Measurements from ENCODE around the gene JCAD. TPM values are rescaled to one million over a fixed set of nuclear protein-coding genes. Genes with fewer than 3 reads are reported as not detected.

Gene JCAD
- polyA plus RNA-seq, 2 of the 4 experiments (the other 2 are of a cell fraction): 4.4 to 6.4 TPM

- WGBS (ENCODE audit: missing lambda C conversion rate): 46% methylated on average over 5 of the region's 5 CpGs
- Histone ChIP-seq H3K4me3 (no peak overlapping the region), H3K4me1 (no peaks in the 10 kb centered on the region), H3K9me3 (peaks cover 10% of the 10 kb centered on the region; the same call in 2 of the 3 replicates), H3K27ac (no peak overlapping the region), H3K4me2 (no peak overlapping the region)
- DNase-seq (ENCODE audit: low read depth in 1 of 2, low spot score in 1 of 2) (no peak), FAIRE-seq (no peak), ATAC-seq (no peak)
- TF ChIP-seq ESRRA (IDR thresholded peaks at IDR 0.05; ENCODE audit: borderline replicate concordance, low read length) (no peak), MAFK (IDR thresholded peaks at IDR 0.05; ENCODE audit: partially characterized antibody) (peak; percentile 4), HOXB5 (CRISPR knock-in tag; IDR thresholded peaks at IDR 0.05) (no peak), KDM1A (IDR thresholded peaks at IDR 0.05; ENCODE audit: low read depth) (no peak), EHMT2 (IDR thresholded peaks at IDR 0.05; ENCODE audit: low read depth) (no peak), JUNB (IDR thresholded peaks at IDR 0.05) (no peak), ZFP36 (IDR thresholded peaks at IDR 0.05; ENCODE audit: borderline replicate concordance, partially characterized antibody) (no peak), NPAS2 (CRISPR knock-in tag; IDR thresholded peaks at IDR 0.05; ENCODE audit: borderline replicate concordance) (no peak)
- ChIA-PET CTCF (no interaction called here), POLR2A (no interaction called here)
Observed at GRCh38 chr10:29973921-29974320, 85.5 kb downstream of the JCAD start.

- ChIA-PET CTCF (interaction anchor here (1.2 kb wide), 1 partner anchor 28 kb away, joined by 4 read pairs; no protein-coding TSS in a partner anchor), POLR2A (interaction anchor here (0.7 kb wide), 1 partner anchor 288 kb away, joined by 7 read pairs; no protein-coding TSS in a partner anchor)
- 59% methylated on average over 2 of the region's 2 CpGs for WGBS (ENCODE audit: missing lambda C conversion rate)
- Histone ChIP-seq H3K27ac (no peak overlapping the region), H3K4me3 (no peak overlapping the region), H3K4me1 (no peaks in the 10 kb centered on the region), H3K4me2 (no peak overlapping the region), H3K9me3 (peaks cover 10% of the 10 kb centered on the region; the same call in 2 of the 3 replicates)
- TF ChIP-seq HOXB13 (CRISPR knock-in tag; IDR thresholded peaks at IDR 0.05; ENCODE audit: low read depth) (no peak), JUN (IDR thresholded peaks at IDR 0.05) (no peak), ZC3H11A (IDR thresholded peaks at IDR 0.05) (no peak), MYC (IDR thresholded peaks at IDR 0.05; ENCODE audit: borderline replicate concordance, low read length) (no peak), NR3C1 (IDR thresholded peaks at IDR 0.05) (no peak)
- no peak for ATAC-seq
- FAIRE-seq: no peak
- no peak for DNase-seq (ENCODE audit: low read depth in 1 of 2, low spot score in 1 of 2)
Observed at GRCh38 chr10:29970576-29970975, 88.8 kb downstream of the JCAD start.

GRCh38 chr10:29970012-29970396 is 89.4 kb downstream of the JCAD start:
- H3K4me1 ChIP-seq: no peaks in the 10 kb centered on the region
- ATAC-seq (no peak), DNase-seq (ENCODE audit: low read depth in 1 of 2, low spot score in 1 of 2) (no peak), FAIRE-seq (no peak)
- H3K27ac ChIP-seq: no peak overlapping the region
- H3K4me2 ChIP-seq: no peak overlapping the region
- H3K4me3 ChIP-seq: no peak overlapping the region
- peaks cover 10% of the 10 kb centered on the region; the same call in 2 of the 3 replicates for H3K9me3 ChIP-seq
- 66% methylated on average over 4 of the region's 6 CpGs for WGBS (ENCODE audit: missing lambda C conversion rate)
- TF ChIP-seq CTCF (IDR thresholded peaks at IDR 0.05) (no peak), CEBPB (IDR thresholded peaks at IDR 0.05) (no peak), JUN (IDR thresholded peaks at IDR 0.05) (no peak), RFX5 (IDR thresholded peaks at IDR 0.05) (no peak), USF2 (IDR thresholded peaks at IDR 0.05) (no peak), RAD21 (conservative IDR thresholded peaks at IDR 0.05 in 1 of 2, IDR thresholded peaks at IDR 0.05 in 1 of 2) (no peak), CBX2 (IDR thresholded peaks at IDR 0.05; ENCODE audit: borderline replicate concordance, low read depth) (no peak), ZFP36 (IDR thresholded peaks at IDR 0.05; ENCODE audit: borderline replicate concordance, partially characterized antibody) (no peak), HDAC2 (IDR thresholded peaks at IDR 0.05) (no peak), HEYL (CRISPR knock-in tag; IDR thresholded peaks at IDR 0.05) (no peak), ZC3H11A (IDR thresholded peaks at IDR 0.05) (no peak), FOSL2 (IDR thresholded peaks at IDR 0.05) (no peak), FOSL2 (CRISPR knock-in tag; IDR thresholded peaks at IDR 0.05) (no peak), HOXA7 (CRISPR knock-in tag; IDR thresholded peaks at IDR 0.05) (no peak), KDM1A (IDR thresholded peaks at IDR 0.05; ENCODE audit: low read depth) (no peak), E2F6 (IDR thresholded peaks at IDR 0.05; ENCODE audit: borderline replicate concordance, low read depth) (no peak), ELK1 (IDR thresholded peaks at IDR 0.05; ENCODE audit: low read depth, low read length) (no peak), ATOH8 (CRISPR knock-in tag; IDR thresholded peaks at IDR 0.05; ENCODE audit: low read depth) (no peak), SMC3 (IDR thresholded peaks at IDR 0.05) (no peak), NPAS2 (CRISPR knock-in tag; IDR thresholded peaks at IDR 0.05; ENCODE audit: borderline replicate concordance) (no peak), BCL3 (IDR thresholded peaks at IDR 0.05) (no peak)
- POLR2A ChIA-PET: no interaction called here
- CTCF ChIA-PET: no interaction called here

Measured in A549 (cell line).